ENCODE results near the gene UTP18.
"Not testable (repeated sequence)": the region's sequence is repeated elsewhere in the genome, so short reads cannot be mapped to it uniquely, and the experiment has no call there.

Gene UTP18

GRCh38 chr17:51224402-51225262, 35.7 kb upstream of the UTP18 start:
- Histone ChIP-seq H3K4me3 (IDR thresholded peaks at IDR 0.05; ENCODE audit: insufficient read depth, low read depth, low read length) (no peak overlapping the region), H4K20me1 (ENCODE audit: insufficient read depth) (no peaks in the 10 kb centered on the region), H3K9ac (no peak overlapping the region), H3K36me3 (ENCODE audit: insufficient read depth) (peaks cover 4% of the 10 kb centered on the region; the same call in 1 of the 2 replicates), H3K79me2 (ENCODE audit: insufficient read depth, low read depth) (peaks cover 21% of the 10 kb centered on the region), H3K4me2 (no peak overlapping the region), H2AFZ (ENCODE audit: low read depth) (no peak overlapping the region), H3K27ac (no peak overlapping the region), H3K27me3 (ENCODE audit: insufficient read depth, low read depth) (no peaks in the 10 kb centered on the region), H3K4me1 (ENCODE audit: low read depth, poor library complexity, severe bottlenecking) (peaks cover 5% of the 10 kb centered on the region)
- TF ChIP-seq CTCF (conservative IDR thresholded peaks at IDR 0.05; ENCODE audit: low read depth, low read length) = no peak

- H3K27ac ChIP-seq; H3K9ac ChIP-seq; H3K4me1 ChIP-seq (ENCODE audit: low read depth, poor library complexity, severe bottlenecking); H4K20me1 ChIP-seq (ENCODE audit: insufficient read depth); H3K4me2 ChIP-seq; H3K36me3 ChIP-seq (ENCODE audit: insufficient read depth); H3K27me3 ChIP-seq (ENCODE audit: insufficient read depth, low read depth); H3K4me3 ChIP-seq (IDR thresholded peaks at IDR 0.05; ENCODE audit: insufficient read depth, low read depth, low read length); H2AFZ ChIP-seq (ENCODE audit: low read depth): not testable (repeated sequence)
- peaks cover 25% of the 10 kb centered on the region for H3K79me2 ChIP-seq (ENCODE audit: insufficient read depth, low read depth)
These were observed 34.8 kb upstream of the UTP18 start for GRCh38 chr17:51225523-51225922.

- H3K79me2 ChIP-seq (ENCODE audit: insufficient read depth, low read depth) = peaks cover 40% of the 10 kb centered on the region
- peaks cover 2% of the 10 kb centered on the region; the same call in 1 of the 2 replicates for H4K20me1 ChIP-seq (ENCODE audit: insufficient read depth)
- H3K4me1 ChIP-seq (ENCODE audit: low read depth, poor library complexity, severe bottlenecking) = peaks cover 5% of the 10 kb centered on the region
- H3K4me2 ChIP-seq = no peak overlapping the region
- H2AFZ ChIP-seq (ENCODE audit: low read depth) = no peak overlapping the region
- TF ChIP-seq CTCF (conservative IDR thresholded peaks at IDR 0.05; ENCODE audit: low read depth, low read length) = no peak
- H3K27ac ChIP-seq = no peak overlapping the region
- no peak overlapping the region for H3K9ac ChIP-seq
- H3K4me3 ChIP-seq (IDR thresholded peaks at IDR 0.05; ENCODE audit: insufficient read depth, low read depth, low read length) = no peak overlapping the region
- no peaks in the 10 kb centered on the region for H3K36me3 ChIP-seq (ENCODE audit: insufficient read depth)
- H3K27me3 ChIP-seq (ENCODE audit: insufficient read depth, low read depth) = no peaks in the 10 kb centered on the region
These were observed 32.2 kb upstream of the UTP18 start for GRCh38 chr17:51228161-51228560.

DNA sequence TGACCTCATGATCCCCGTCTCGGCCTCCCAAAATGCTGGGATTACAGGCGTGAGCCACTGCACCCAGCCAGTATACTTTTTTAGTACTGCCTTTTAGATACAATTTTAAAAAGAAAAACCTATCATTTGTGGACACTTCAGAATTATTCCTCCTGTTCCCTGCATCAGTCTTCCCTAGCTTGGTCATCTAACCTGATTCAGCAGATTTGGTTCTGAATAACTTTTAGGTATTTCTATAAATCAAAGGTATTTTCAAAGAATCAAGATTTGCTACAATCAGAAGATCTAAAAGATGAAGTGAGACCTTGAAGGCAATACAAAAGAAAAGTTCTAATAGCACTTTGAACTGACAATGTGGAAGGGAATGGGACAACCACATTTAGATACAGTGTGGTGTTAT, 30.5 kb upstream of the UTP18 start:
- H3K4me3 ChIP-seq (IDR thresholded peaks at IDR 0.05; ENCODE audit: insufficient read depth, low read depth, low read length) = no peak overlapping the region
- H3K4me1 ChIP-seq (ENCODE audit: low read depth, poor library complexity, severe bottlenecking) = no peaks in the 10 kb centered on the region
- no peaks in the 10 kb centered on the region for H3K27me3 ChIP-seq (ENCODE audit: insufficient read depth, low read depth)
- no peak overlapping the region for H3K27ac ChIP-seq
- no peak for TF ChIP-seq CTCF (conservative IDR thresholded peaks at IDR 0.05; ENCODE audit: low read depth, low read length)
- H2AFZ ChIP-seq (ENCODE audit: low read depth) = no peak overlapping the region
- H3K79me2 ChIP-seq (ENCODE audit: insufficient read depth, low read depth) = peaks cover 49% of the 10 kb centered on the region
- H3K36me3 ChIP-seq (ENCODE audit: insufficient read depth) = no peaks in the 10 kb centered on the region
- peaks cover 9% of the 10 kb centered on the region; the same call in 1 of the 2 replicates for H4K20me1 ChIP-seq (ENCODE audit: insufficient read depth)
- H3K9ac ChIP-seq = no peak overlapping the region
- H3K4me2 ChIP-seq = no peak overlapping the region

DNA sequence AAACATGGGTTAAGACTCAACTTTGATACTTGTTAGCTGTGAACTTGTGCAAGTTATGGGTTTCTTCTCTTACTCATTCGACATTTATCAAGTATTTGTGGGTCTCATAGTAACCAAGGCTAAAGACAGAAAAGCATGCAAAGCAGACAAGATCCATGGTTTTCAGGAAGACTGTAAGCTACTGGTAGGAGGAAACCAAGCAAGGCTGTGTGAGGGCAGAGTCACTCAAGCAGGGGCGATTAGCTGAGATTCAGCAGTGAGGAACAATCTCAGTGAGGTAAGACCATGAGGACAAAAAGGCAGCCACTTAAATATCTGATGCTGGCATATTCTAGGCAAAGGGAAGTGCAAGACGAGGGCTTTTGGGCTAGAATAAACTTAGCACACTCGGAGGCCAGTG, 30.0 kb upstream of the UTP18 start:
- no peak overlapping the region for H2AFZ ChIP-seq (ENCODE audit: low read depth)
- H3K27me3 ChIP-seq (ENCODE audit: insufficient read depth, low read depth) = no peaks in the 10 kb centered on the region
- peaks cover 53% of the 10 kb centered on the region for H3K79me2 ChIP-seq (ENCODE audit: insufficient read depth, low read depth)
- H3K9ac ChIP-seq = no peak overlapping the region
- TF ChIP-seq CTCF (conservative IDR thresholded peaks at IDR 0.05; ENCODE audit: low read depth, low read length) = no peak
- H3K27ac ChIP-seq = no peak overlapping the region
- H3K4me2 ChIP-seq = no peak overlapping the region
- no peaks in the 10 kb centered on the region for H3K36me3 ChIP-seq (ENCODE audit: insufficient read depth)
- H4K20me1 ChIP-seq (ENCODE audit: insufficient read depth) = peaks cover 9% of the 10 kb centered on the region; the same call in 1 of the 2 replicates
- H3K4me3 ChIP-seq (IDR thresholded peaks at IDR 0.05; ENCODE audit: insufficient read depth, low read depth, low read length) = no peak overlapping the region
- no peaks in the 10 kb centered on the region for H3K4me1 ChIP-seq (ENCODE audit: low read depth, poor library complexity, severe bottlenecking)

All from KMS-11 (cell line).